ENCODE results near the gene KAZN.

The KAZN gene

DNA sequence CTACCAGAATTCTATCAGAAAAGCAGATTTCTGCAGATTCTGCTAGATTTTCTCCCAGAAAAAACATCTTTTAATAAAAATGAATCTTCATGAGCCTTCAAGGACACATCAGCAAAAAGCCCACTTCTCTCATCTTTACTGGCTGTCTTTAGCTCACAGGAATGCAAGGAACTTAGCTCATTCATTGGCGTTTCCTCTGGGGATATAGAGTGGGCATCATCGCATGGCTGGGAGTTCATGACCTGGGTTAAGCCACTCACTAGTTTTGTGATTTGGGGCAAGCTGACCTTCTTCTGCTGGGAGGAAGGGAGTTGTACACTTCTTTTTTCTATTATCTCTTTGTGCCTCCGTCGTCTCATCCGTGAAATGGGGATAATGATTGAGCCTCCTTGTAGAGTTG, 149.7 kb downstream of the KAZN start:
- H3K9me2 ChIP-seq (replicated peaks; ENCODE audit: insufficient read depth, low read length) = no peaks in the 10 kb centered on the region
- TF ChIP-seq, protein P1, sequence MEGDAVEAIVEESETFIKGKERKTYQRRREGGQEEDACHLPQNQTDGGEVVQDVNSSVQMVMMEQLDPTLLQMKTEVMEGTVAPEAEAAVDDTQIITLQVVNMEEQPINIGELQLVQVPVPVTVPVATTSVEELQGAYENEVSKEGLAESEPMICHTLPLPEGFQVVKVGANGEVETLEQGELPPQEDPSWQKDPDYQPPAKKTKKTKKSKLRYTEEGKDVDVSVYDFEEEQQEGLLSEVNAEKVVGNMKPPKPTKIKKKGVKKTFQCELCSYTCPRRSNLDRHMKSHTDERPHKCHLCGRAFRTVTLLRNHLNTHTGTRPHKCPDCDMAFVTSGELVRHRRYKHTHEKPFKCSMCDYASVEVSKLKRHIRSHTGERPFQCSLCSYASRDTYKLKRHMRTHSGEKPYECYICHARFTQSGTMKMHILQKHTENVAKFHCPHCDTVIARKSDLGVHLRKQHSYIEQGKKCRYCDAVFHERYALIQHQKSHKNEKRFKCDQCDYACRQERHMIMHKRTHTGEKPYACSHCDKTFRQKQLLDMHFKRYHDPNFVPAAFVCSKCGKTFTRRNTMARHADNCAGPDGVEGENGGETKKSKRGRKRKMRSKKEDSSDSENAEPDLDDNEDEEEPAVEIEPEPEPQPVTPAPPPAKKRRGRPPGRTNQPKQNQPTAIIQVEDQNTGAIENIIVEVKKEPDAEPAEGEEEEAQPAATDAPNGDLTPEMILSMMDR (IDR thresholded peaks at IDR 0.05; ENCODE audit: low read length) = no peak
- no peak for TF ChIP-seq EZH2phosphoT487 (IDR thresholded peaks at IDR 0.05; ENCODE audit: low read length)
- no peak for TF ChIP-seq EZH2 (optimal IDR thresholded peaks at IDR 0.05; ENCODE audit: low read depth, low read length)
- no peaks in the 10 kb centered on the region for H4K20me1 ChIP-seq (ENCODE audit: insufficient read depth, low read length)
- H3K36me3 ChIP-seq (replicated peaks; ENCODE audit: insufficient read depth, low read length) = no peaks in the 10 kb centered on the region
- no peak overlapping the region for H2AFZ ChIP-seq (ENCODE audit: low read length)
- H3K4me1 ChIP-seq (ENCODE audit: low read length) = no peaks in the 10 kb centered on the region
- H3K9me3 ChIP-seq (replicated peaks; ENCODE audit: insufficient read depth, low read length) = no peaks in the 10 kb centered on the region
- H3F3A ChIP-seq (ENCODE audit: insufficient read depth, low read length) = no peaks in the 10 kb centered on the region
- H3K27ac ChIP-seq (ENCODE audit: low read length) = no peak overlapping the region
- no peak overlapping the region for H3K9ac ChIP-seq (ENCODE audit: low read length)
- H3K27me3 ChIP-seq (replicated peaks; ENCODE audit: insufficient read depth, low read length) = no peaks in the 10 kb centered on the region
- H3K4me3 ChIP-seq (ENCODE audit: low read length) = no peak overlapping the region
- H3K4me2 ChIP-seq (ENCODE audit: low read depth, low read length) = no peak overlapping the region
- no peaks in the 10 kb centered on the region for H3K79me2 ChIP-seq (ENCODE audit: low read length)
- no peak for DNase-seq

DNA sequence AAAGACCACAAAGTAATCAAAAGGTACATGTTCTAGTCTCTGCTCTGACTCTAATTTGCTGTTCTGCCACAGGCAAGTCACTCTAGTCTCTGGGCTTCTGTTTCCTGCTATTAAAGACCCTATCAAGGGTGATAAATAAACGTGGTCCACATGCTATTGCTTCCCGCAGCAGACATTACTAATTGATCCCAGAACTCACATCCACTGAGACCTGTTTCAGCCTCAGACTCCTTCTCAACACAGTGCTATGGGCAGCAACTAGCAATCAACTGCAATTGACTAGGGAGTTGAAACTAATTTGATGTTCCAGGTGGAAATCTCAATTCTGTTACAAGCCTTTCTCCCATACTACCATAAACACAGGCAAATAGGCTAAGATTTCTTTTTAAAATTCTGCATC, 150.5 kb downstream of the KAZN start:
- H3K27ac ChIP-seq (ENCODE audit: low read length) = no peak overlapping the region
- H3K4me2 ChIP-seq (ENCODE audit: low read depth, low read length) = no peak overlapping the region
- TF ChIP-seq, protein P1 (IDR thresholded peaks at IDR 0.05; ENCODE audit: low read length) = no peak
- TF ChIP-seq EZH2 (optimal IDR thresholded peaks at IDR 0.05; ENCODE audit: low read depth, low read length) = no peak
- TF ChIP-seq EZH2phosphoT487 (IDR thresholded peaks at IDR 0.05; ENCODE audit: low read length) = no peak
- no peaks in the 10 kb centered on the region for H3K9me3 ChIP-seq (replicated peaks; ENCODE audit: insufficient read depth, low read length)
- H3K36me3 ChIP-seq (replicated peaks; ENCODE audit: insufficient read depth, low read length) = no peaks in the 10 kb centered on the region
- H4K20me1 ChIP-seq (ENCODE audit: insufficient read depth, low read length) = no peaks in the 10 kb centered on the region
- no peaks in the 10 kb centered on the region for H3F3A ChIP-seq (ENCODE audit: insufficient read depth, low read length)
- H2AFZ ChIP-seq (ENCODE audit: low read length) = no peak overlapping the region
- H3K4me1 ChIP-seq (ENCODE audit: low read length) = no peaks in the 10 kb centered on the region
- no peaks in the 10 kb centered on the region for H3K79me2 ChIP-seq (ENCODE audit: low read length)
- H3K9ac ChIP-seq (ENCODE audit: low read length) = no peak overlapping the region
- no peak overlapping the region for H3K4me3 ChIP-seq (ENCODE audit: low read length)
- H3K27me3 ChIP-seq (replicated peaks; ENCODE audit: insufficient read depth, low read length) = no peaks in the 10 kb centered on the region
- DNase-seq = no peak
- H3K9me2 ChIP-seq (replicated peaks; ENCODE audit: insufficient read depth, low read length) = no peaks in the 10 kb centered on the region

DNA sequence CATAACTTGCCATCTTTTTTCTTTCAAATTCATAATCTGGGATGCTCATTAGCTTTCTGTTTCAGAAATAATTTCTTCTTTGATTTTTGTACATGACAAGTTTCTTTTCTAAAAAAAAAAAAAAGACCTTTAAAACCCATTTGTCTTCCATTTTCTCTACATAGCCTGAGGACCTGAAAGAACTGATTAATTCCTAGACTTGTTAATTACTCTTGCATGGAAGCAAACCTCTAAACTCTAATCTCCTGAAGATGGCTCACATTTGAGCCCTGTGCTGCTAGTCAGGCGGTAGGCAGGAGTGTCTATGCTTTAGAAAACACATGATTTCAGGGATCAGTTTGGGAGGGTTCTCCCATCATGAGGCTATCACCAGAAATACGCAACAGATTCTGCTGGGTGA, 152.0 kb downstream of the KAZN start:
- no peak overlapping the region for H3K27ac ChIP-seq (ENCODE audit: low read length)
- no peaks in the 10 kb centered on the region for H4K20me1 ChIP-seq (ENCODE audit: insufficient read depth, low read length)
- TF ChIP-seq, protein P1 (IDR thresholded peaks at IDR 0.05; ENCODE audit: low read length) = no peak
- no peak for TF ChIP-seq EZH2phosphoT487 (IDR thresholded peaks at IDR 0.05; ENCODE audit: low read length)
- TF ChIP-seq EZH2 (optimal IDR thresholded peaks at IDR 0.05; ENCODE audit: low read depth, low read length) = no peak
- H3K79me2 ChIP-seq (ENCODE audit: low read length) = no peaks in the 10 kb centered on the region
- H3K9ac ChIP-seq (ENCODE audit: low read length) = no peak overlapping the region
- no peaks in the 10 kb centered on the region for H3K9me2 ChIP-seq (replicated peaks; ENCODE audit: insufficient read depth, low read length)
- no peaks in the 10 kb centered on the region for H3F3A ChIP-seq (ENCODE audit: insufficient read depth, low read length)
- H2AFZ ChIP-seq (ENCODE audit: low read length) = no peak overlapping the region
- H3K4me1 ChIP-seq (ENCODE audit: low read length) = no peaks in the 10 kb centered on the region
- H3K4me3 ChIP-seq (ENCODE audit: low read length) = no peak overlapping the region
- no peaks in the 10 kb centered on the region for H3K9me3 ChIP-seq (replicated peaks; ENCODE audit: insufficient read depth, low read length)
- DNase-seq = no peak
- no peaks in the 10 kb centered on the region for H3K27me3 ChIP-seq (replicated peaks; ENCODE audit: insufficient read depth, low read length)
- no peak overlapping the region for H3K4me2 ChIP-seq (ENCODE audit: low read depth, low read length)
- no peaks in the 10 kb centered on the region for H3K36me3 ChIP-seq (replicated peaks; ENCODE audit: insufficient read depth, low read length)

All from MM.1S (cell line).